Renal cortex interstitium (tissue), 11 donors: ENCODE results near the gene ATAD5. TPM values are rescaled to one million over a fixed set of nuclear protein-coding genes. Genes with fewer than 3 reads are reported as not detected.
"Not testable (repeated sequence)": the region's sequence is repeated elsewhere in the genome, so short reads cannot be mapped to it uniquely, and the experiment has no call there.

Source experiments
- DNase-seq, 11 donors: peaks; one replicate each; pipeline ENCODE4 v3.0.0-alpha.2; 2013; ENCODE audit warnings: low read depth in 9 of 11, low spot score in 4 of 11; ENCODE audit errors: extremely low read depth in 1 of 11
- polyA plus RNA-seq, 3 donors: library from polyadenylated mRNA; unstranded; fragments of 120-200 nt; gene quantifications; one replicate each; pipeline ENCODE4 v1.2.1, GENCODE V29; 2013; ENCODE audit not compliant: insufficient read length in 3 of 3

The ATAD5 gene
- polyA plus RNA-seq, 3 donors = 6.6 to 8.5 (median 8.4) TPM

GRCh38 chr17:30816165-30816564 lies 15.6 kb upstream of the ATAD5 start:
- DNase-seq = no peak

DNA sequence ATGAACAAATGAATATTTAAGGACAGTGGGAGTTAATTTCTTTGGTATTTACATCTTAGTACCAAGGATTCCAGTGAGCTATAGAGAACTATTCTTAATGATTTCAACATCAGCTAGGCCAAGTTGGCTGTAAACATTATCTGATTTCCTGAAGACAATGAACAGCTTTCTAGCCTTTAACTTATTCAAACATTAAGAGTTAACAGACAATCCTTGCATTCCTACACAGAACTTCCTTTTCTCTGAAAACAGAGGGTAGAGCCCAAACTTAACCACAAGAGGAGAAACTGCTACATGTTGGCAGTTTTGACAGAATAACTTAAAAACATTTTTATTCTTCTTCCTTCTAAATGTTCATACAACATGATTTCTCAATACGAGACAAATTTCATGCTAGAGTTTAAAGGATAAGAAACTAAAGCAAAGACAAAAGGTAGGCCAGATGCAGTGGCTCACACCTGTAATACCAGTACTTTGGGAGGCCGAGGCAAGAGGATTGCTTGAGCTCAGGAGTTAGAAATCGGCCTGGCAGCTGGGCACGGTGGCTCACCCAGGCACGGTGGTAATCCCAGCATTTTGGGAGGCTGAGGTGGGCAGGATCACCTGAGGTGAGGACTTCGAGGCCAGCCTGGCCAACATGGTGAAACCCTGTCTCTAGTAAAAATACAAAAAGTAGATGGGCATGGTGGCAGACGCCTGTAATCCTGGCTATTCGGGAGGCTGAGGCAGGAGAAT lies 11.6 kb upstream of the ATAD5 start:
- DNase-seq = no peak

DNA sequence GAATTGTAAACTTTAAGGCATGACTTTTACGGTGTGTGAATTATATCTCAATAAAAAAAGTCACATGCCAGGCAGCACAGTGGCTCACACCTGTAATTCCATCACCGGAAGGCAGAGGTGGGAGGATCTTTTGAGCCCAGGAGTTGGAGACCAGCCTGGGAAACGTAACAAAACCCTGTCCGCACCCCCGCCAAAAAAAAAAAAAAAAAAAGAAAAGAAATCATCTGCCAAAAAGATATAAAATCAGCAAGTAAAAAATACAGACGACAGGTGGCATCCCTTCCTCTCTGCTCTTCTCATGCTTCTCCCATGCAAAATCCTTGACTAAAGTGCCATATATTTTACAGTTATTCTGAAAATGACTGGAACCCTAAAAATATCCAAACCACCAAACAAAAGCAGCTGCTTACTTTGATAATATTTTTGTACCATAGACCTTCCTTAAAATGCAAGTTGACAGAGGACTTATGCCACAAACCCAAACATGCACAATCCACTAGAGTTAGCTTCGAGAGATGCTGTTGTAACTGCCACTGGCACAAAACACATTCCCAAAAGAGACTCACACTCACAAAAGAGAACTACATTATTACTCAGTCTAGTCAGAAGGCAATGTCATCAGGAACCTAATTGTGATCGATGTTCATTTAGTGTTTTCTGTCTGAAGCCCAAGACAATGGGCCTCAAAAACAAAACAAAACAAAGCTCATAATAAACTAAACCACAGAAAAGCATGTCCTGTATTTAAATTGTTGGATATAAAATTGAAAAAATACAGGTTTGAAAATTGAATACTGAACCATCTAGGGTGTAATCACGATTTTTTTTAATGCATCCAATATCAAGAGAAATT lies 9.7 kb upstream of the ATAD5 start:
- DNase-seq = no peak

DNA sequence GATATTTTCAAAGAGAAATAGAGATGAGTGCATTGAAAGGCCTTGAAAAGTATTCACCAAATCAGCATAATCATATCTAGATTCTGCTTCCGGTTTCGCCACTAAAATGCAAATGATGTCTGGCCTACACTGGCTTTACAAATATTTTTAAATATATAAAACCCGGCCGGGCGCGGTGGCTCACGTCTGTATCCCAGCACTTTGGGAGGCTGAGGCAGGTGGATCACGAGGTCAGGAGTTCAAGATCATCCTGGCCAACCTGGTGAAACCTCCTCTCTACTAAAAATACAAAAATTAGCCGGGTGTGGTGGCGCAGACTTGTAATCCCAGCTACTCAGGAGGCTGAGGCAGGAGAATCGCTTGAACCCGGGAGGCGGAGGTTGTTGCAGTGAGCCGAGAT lies 8.8 kb upstream of the ATAD5 start:
- DNase-seq = not testable (repeated sequence)

DNA sequence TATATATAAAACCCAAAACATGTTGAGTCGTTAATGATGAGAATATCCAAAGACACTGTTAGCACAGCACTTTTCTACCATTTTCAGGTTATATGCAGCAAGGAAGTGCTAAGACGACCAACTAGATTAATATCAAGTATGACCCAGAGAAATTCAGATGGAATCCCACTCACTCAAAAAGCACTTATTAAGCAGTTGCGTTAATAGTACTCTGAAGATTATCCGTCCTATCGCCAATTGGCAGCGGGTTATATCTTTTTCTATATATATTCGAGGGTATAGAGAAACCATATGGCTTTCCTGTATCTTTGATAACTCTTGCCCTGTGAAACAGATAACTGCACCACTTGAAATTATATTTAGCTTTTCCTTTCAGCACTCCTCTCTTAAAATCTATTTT lies 8.3 kb upstream of the ATAD5 start:
- no peak for DNase-seq

DNA sequence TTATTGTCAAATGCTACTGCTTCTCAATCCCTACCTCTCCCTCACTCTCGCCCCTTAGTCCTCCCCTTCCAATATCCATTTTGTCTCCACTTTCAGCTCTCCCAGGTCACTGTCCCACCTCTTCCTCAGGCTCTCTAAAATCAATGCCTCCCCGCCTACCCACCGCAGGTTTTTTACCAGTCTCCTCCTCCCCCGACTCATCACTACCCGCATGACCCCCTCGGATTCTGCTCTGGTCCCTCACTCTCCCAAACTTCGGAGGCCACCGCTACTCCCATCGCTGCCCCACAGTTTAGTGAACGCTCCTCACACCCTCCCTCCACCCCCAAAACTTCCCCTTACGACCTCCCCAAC lies 7.8 kb upstream of the ATAD5 start:
- peak in 1 of 11 donors; percentile 3 for DNase-seq

- peak; percentile 67 to 91 (median 87) for DNase-seq
These were observed 7.2 kb upstream of the ATAD5 start, which contains the start of gene CRLF3 for GRCh38 chr17:30824356-30825145. TSS of gene CRLF3 (minus strand) at chr17:30824692. CDS start at chr17:30824651, 41 bp downstream.

DNA sequence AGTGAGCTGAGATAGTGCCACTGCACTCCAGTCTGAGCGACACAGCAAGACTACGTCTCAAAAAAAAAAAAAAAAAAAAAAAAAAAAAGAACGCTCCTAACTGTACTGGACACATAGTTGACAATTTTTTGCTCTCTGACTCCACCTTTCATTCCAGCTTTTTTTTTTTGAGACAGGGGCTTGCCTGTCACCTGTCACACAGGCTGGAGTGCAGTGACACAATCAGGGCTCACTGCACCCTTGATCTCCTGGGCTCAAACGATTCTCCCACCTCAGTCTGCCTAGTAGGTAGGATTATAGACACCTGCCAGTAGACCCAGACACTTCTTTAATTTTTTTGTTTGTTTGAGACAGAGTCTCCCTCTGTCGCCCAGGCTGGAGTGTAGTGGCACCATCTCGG lies 4.7 kb upstream of the ATAD5 start:
- DNase-seq = no peak

- DNase-seq = no peak
These were observed 2.7 kb upstream of the ATAD5 start for GRCh38 chr17:30829022-30829421.

GRCh38 chr17:30831257-30831656 lies 509 bp upstream of the ATAD5 start:
- peak in 1 of 11 donors; percentile 20 for DNase-seq

GRCh38 chr17:30832438-30833124 lies 815 bp downstream of the ATAD5 start:
- DNase-seq = no peak

DNA sequence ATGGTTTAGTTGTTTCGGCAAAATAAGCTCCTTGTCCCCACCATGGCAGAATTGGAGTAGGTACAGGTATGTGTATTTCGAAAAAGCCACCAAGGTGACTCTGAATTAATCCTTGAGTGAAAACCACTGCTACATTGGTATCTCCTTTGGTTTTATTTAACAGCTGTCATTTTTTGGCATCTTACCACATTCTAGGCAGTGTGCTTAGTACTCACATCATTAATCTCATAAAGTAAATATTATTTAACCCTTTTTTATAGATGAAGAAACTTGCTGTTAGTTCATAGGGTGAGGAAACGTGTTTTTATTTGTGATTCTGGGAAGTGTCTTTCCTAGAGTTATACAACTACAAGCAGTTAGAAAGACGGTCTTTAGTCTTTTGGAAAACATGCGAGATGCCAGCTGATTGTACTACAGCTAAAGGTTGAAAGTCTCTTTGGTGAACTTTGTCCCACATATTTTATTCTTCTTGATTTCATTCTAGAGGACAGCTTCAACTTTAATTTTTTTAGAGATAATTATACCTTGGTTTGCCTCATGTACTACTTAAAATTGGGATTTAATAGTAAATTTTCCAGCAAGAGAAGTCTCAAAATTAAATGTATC lies 6.5 kb downstream of the ATAD5 start:
- DNase-seq = no peak

- DNase-seq = no peak
These were observed 9.0 kb downstream of the ATAD5 start for GRCh38 chr17:30840771-30841170.

- no peak for DNase-seq
These were observed 16.3 kb downstream of the ATAD5 start for GRCh38 chr17:30848021-30848420.

GRCh38 chr17:30854146-30854545 lies 22.4 kb downstream of the ATAD5 start:
- no peak for DNase-seq

DNA sequence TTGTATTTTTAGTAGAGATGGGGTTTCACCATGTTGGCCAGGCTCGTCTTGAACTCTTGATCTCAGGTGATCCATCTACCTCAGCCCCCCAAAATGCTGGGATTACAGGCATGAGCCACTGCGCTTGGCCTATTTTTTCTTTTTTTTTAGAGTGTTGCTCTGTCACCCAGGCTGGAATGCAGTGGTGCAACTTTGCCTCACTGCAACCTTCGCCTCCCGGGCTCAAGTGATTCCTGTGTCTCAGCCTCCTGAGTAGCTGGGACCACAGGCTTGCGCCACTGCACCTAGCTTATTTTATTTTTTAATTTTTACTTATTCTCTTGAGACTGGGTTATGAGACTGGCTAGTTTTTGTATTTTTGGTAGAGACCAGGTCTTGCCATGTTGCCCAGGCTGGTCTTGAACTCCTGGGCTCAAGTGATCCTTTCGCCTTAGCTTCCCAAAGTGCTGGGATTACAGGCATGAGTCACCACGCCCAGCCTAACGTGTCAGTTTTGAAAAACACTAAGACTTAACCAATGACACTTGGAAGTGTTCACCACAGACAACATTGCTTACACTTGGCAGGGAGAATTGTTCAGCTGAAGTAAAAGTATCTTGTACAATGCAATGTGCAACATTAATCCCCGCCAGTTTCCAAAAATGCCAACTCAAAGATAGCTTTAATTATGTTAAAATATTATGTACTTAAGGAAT lies 26.9 kb downstream of the ATAD5 start:
- DNase-seq = no peak

DNA sequence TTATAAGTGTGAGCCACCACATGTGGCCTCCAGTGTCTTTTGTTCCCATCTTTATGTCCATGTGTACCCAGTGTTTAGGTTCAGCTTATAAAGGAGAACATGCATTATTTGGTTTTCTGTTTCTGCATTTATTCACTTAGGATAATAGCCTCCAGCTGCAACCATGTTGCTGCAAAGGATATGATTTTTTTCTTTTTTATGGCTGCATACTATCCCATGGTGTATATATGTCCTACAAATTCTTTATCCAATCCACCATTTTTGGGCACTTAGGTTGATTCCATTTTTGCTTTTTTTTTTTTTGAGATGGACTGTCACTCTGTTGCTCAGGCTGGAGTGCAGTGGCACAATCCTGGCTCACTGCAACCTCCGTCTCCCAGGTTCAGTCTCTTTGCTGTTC lies 32.9 kb downstream of the ATAD5 start:
- no peak for DNase-seq

DNA sequence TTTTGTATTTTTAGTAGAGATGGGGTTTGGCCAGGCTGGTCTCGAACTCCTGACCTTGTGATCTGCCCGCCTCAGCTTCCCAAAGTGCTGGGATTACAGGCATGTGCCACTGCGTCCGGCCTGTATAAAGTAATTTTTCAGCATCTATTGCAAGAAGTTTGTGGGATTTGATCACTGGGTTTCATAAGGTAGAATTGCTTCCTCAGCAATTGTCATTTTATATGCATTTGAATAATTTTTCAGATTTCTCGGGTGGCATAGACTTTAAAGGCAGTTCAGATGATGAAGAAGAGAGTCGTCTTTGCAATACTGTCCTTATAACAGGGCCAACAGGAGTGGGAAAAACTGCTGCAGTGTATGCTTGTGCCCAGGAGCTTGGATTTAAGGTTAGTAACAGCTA lies 37.2 kb downstream of the ATAD5 start:
- DNase-seq = no peak
